Measurements from ENCODE around the gene GOLGB1. TPM values are rescaled to one million over a fixed set of nuclear protein-coding genes. Genes with fewer than 3 reads are reported as not detected.

Gene GOLGB1
- total and polyA plus RNA-seq, 2 of the 4 experiments (the other 2 are of a cell fraction): 13.3 to 30.3 TPM

DNA sequence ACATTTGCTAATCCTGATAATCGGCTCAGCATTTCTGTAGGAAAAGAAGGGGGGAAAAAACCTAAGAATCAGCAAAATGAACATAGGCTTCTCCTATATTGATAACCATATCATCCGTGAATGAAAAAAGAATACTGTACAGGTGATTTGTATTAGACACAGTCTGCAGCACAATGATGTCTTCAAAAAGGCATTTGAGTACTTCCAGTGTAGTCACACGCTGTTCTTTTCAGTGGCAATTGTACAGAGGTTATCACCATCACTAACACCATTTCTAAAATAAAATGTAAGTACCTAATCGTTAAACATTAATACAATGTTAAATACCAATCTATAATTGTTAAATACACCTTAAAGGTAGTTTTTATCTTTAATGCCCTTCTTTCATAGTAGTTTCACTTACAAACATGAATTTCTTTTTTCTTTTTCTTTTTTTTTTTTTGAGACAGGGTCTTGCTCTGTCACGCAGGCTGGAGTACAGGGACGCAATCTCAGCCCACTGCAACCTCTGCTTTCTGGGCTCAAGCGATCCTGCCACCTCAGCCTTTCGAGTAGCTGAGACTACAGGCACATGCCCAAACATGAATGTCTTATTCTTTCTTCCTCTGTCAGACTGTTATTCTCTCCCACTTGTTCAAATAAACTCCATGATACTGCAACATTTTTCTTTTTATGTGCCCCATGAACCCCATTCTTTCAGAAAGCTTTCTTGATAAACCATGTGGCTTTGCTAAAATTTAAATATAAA is 18.4 kb downstream of the GOLGB1 start (continued):
- TF ChIP-seq CEBPB (IDR thresholded peaks at IDR 0.05; ENCODE audit: low read depth, low read length) (no peak), MAFK (IDR thresholded peaks at IDR 0.05; ENCODE audit: low read depth, low read length) (no peak)

DNA sequence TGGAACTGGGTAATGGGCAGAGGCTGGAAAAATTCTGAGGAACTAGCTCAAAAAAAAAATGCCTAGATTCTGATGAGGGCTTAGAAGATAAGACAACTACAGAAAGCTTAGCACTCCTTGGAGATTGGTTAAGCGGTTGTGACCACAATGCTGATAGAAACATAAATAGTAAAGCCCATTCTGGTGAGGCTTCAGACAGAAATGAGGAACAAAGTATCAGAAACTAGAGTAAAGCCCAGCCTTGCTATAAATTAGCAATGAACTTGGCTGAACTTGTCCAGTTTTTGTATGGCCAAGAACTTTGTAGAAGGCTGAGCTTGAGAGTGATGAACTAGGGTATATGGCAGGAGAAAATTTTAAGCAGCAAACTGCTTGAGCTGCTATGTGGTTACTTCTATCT is 25.4 kb downstream of the GOLGB1 start:
- H3K4ac ChIP-seq (ENCODE audit: low read depth, low read length): no peak overlapping the region
- H4K91ac ChIP-seq (ENCODE audit: insufficient read depth, low read depth, low read length): no peak overlapping the region
- ATAC-seq (ENCODE audit: low read depth) (no peak), DNase-seq (no peak)
- no peak overlapping the region for H3K4me2 ChIP-seq (ENCODE audit: low read depth, low read length)
- WGBS, 2 experiments (ENCODE audit: extremely low coverage in 2 of 2, insufficient read length in 1 of 2): 100% methylated on average over 1 of the region's 1 CpG; no CpG with 5 or more reads in 1 of the 2 experiments
- intact Hi-C loops (cut with micrococcal nuclease) (no loop called here), dilution Hi-C loops (cut with HindIII; ENCODE audit: low sequenced_read_pairs, unreplicated experiment) (no loop called here), in situ Hi-C loops (cut with MboI; ENCODE audit: low sequenced_read_pairs) (no loop called here)
- H2AK5ac ChIP-seq (ENCODE audit: low read depth, low read length): no peak overlapping the region
- TF ChIP-seq CHD1 (IDR thresholded peaks at IDR 0.05; ENCODE audit: low read depth, low read length) (no peak), MAFK (IDR thresholded peaks at IDR 0.05; ENCODE audit: low read depth, low read length) (no peak), MXI1 (IDR thresholded peaks at IDR 0.05; ENCODE audit: borderline replicate concordance, low read depth, low read length) (no peak), CEBPB (IDR thresholded peaks at IDR 0.05; ENCODE audit: low read depth, low read length) (no peak), POLR2A (IDR thresholded peaks at IDR 0.05; ENCODE audit: low read depth, low read length) (no peak), MAZ (IDR thresholded peaks at IDR 0.05; ENCODE audit: borderline replicate concordance, low read depth, low read length) (no peak), RFX5 (IDR thresholded peaks at IDR 0.05; ENCODE audit: low read depth, low read length) (no peak), CTCF (conservative IDR thresholded peaks at IDR 0.05; ENCODE audit: low read depth, low read length) (no peak), BHLHE40 (IDR thresholded peaks at IDR 0.05; ENCODE audit: low read depth, low read length) (no peak)
- no peak overlapping the region for H3K9ac ChIP-seq (ENCODE audit: low read depth, low read length)
- no peak overlapping the region for H3K27ac ChIP-seq (ENCODE audit: insufficient read depth, low read length)
- H3K23ac ChIP-seq (ENCODE audit: low read depth, low read length): no peak overlapping the region
- no peak overlapping the region for H4K8ac ChIP-seq (ENCODE audit: low read depth in 2 of 2, low read length in 2 of 2)
- H3K27me3 ChIP-seq (ENCODE audit: control insufficient read depth, insufficient read depth, low read length): no peaks in the 10 kb centered on the region
- H3K4me3 ChIP-seq (ENCODE audit: insufficient read depth, low read depth, low read length): no peak overlapping the region
- no TSS peak for BruUV-seq (replicated peaks)
- H4K20me1 ChIP-seq (ENCODE audit: insufficient read depth, low read length): no peaks in the 10 kb centered on the region
- no peak overlapping the region for H3K18ac ChIP-seq (ENCODE audit: low read depth, low read length)
- H2AK9ac ChIP-seq (replicated peaks; ENCODE audit: low read depth, low read length, poor library complexity): no peak overlapping the region
- H3K36me3 ChIP-seq (ENCODE audit: control insufficient read depth, insufficient read depth, low read length): peaks cover 36% of the 10 kb centered on the region
- no peaks in the 10 kb centered on the region for H3K9me1 ChIP-seq (ENCODE audit: insufficient read depth, low read length)
- no peak overlapping the region for H3K14ac ChIP-seq (replicated peaks; ENCODE audit: low read depth, low read length)
- no peak overlapping the region for H3K56ac ChIP-seq (ENCODE audit: extremely low read depth, insufficient read depth, low read length)
- ChIA-PET POLR2A (ENCODE audit: unreplicated experiment) (no interaction called here), CTCF (interaction anchor here (0.6 kb wide), 1 partner anchor 63 kb away, joined by 3 read pairs; no protein-coding TSS in a partner anchor)
- no peak overlapping the region for H2BK5ac ChIP-seq (ENCODE audit: low read depth, low read length, poor library complexity, severe bottlenecking)
- H3K79me1 ChIP-seq (ENCODE audit: low read depth in 1 of 2, low read length in 2 of 2): peaks cover 0 to 4% of the 10 kb centered on the region in 2 experiments; a peak in 3 of 4 replicates
- H3K9me3 ChIP-seq (ENCODE audit: control insufficient read depth, insufficient read depth, low read length): no peaks in the 10 kb centered on the region
- no peak overlapping the region for H2BK120ac ChIP-seq (ENCODE audit: low read depth, low read length)
- H3K4me1 ChIP-seq (ENCODE audit: control insufficient read depth, insufficient read depth, low read length): no peaks in the 10 kb centered on the region
- no peak overlapping the region for H2BK15ac ChIP-seq (ENCODE audit: low read depth, low read length)
- H4K5ac ChIP-seq (ENCODE audit: low read depth, low read length): no peak overlapping the region
- no peak overlapping the region for H2BK20ac ChIP-seq (ENCODE audit: low read depth, low read length)
- no peak overlapping the region for H2AFZ ChIP-seq (replicated peaks; ENCODE audit: low read length, poor library complexity)
